Measurements from ENCODE around the gene POU2AF3.

Gene POU2AF3

DNA sequence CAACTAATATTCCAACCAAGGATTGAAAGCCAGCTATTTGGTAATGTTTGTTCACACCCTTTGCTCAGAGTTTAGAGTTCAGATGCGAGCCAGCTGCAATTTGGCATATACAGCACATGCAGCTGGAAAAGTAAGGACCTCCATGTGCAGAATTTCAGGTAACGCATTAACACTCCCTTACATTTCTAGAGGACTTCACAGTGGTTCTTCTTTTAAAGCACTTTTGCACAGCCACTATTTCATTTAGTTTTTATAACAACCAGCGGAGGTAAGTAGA, 3.4 kb downstream of the POU2AF3 start:
- H3K27me3 ChIP-seq: peaks cover 93% of the 10 kb centered on the region
- TF ChIP-seq, protein P1, sequence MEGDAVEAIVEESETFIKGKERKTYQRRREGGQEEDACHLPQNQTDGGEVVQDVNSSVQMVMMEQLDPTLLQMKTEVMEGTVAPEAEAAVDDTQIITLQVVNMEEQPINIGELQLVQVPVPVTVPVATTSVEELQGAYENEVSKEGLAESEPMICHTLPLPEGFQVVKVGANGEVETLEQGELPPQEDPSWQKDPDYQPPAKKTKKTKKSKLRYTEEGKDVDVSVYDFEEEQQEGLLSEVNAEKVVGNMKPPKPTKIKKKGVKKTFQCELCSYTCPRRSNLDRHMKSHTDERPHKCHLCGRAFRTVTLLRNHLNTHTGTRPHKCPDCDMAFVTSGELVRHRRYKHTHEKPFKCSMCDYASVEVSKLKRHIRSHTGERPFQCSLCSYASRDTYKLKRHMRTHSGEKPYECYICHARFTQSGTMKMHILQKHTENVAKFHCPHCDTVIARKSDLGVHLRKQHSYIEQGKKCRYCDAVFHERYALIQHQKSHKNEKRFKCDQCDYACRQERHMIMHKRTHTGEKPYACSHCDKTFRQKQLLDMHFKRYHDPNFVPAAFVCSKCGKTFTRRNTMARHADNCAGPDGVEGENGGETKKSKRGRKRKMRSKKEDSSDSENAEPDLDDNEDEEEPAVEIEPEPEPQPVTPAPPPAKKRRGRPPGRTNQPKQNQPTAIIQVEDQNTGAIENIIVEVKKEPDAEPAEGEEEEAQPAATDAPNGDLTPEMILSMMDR (IDR thresholded peaks at IDR 0.05): no peak
- H3K27ac ChIP-seq: no peak overlapping the region
- no peaks in the 10 kb centered on the region for H3K9me3 ChIP-seq
- H3K4me3 ChIP-seq (ENCODE audit: low read depth in 1 of 2, low read length in 1 of 2): no peak overlapping the region
- peaks cover 0 to 5% of the 10 kb centered on the region in 2 experiments for H3K4me1 ChIP-seq (ENCODE audit: control insufficient read depth in 1 of 2, insufficient read depth in 1 of 2, low read depth in 1 of 2, low read length in 1 of 2)
- no peaks in the 10 kb centered on the region for H3K36me3 ChIP-seq

- H3K27me3 ChIP-seq: peaks cover 93% of the 10 kb centered on the region
- H3K27ac ChIP-seq: no peak overlapping the region
- H3K9me3 ChIP-seq: no peaks in the 10 kb centered on the region
- H3K4me1 ChIP-seq (ENCODE audit: control insufficient read depth in 1 of 2, insufficient read depth in 1 of 2, low read depth in 1 of 2, low read length in 1 of 2): peaks cover 0 to 5% of the 10 kb centered on the region in 2 experiments
- H3K36me3 ChIP-seq: no peaks in the 10 kb centered on the region
- H3K4me3 ChIP-seq (ENCODE audit: low read depth in 1 of 2, low read length in 1 of 2): no peak overlapping the region
- TF ChIP-seq, protein P1 (IDR thresholded peaks at IDR 0.05): no peak
These were observed 4.0 kb downstream of the POU2AF3 start for GRCh38 chr11:111302298-111302697.

GRCh38 chr11:111303461-111303860, 5.1 kb downstream of the POU2AF3 start:
- H3K27me3 ChIP-seq: peaks cover 92% of the 10 kb centered on the region
- peaks cover 0 to 5% of the 10 kb centered on the region in 2 experiments for H3K4me1 ChIP-seq (ENCODE audit: control insufficient read depth in 1 of 2, insufficient read depth in 1 of 2, low read depth in 1 of 2, low read length in 1 of 2)
- H3K36me3 ChIP-seq: no peaks in the 10 kb centered on the region
- TF ChIP-seq, protein P1 (IDR thresholded peaks at IDR 0.05): no peak
- H3K27ac ChIP-seq: no peak overlapping the region
- no peak overlapping the region for H3K4me3 ChIP-seq (ENCODE audit: low read depth in 1 of 2, low read length in 1 of 2)
- H3K9me3 ChIP-seq: no peaks in the 10 kb centered on the region

DNA sequence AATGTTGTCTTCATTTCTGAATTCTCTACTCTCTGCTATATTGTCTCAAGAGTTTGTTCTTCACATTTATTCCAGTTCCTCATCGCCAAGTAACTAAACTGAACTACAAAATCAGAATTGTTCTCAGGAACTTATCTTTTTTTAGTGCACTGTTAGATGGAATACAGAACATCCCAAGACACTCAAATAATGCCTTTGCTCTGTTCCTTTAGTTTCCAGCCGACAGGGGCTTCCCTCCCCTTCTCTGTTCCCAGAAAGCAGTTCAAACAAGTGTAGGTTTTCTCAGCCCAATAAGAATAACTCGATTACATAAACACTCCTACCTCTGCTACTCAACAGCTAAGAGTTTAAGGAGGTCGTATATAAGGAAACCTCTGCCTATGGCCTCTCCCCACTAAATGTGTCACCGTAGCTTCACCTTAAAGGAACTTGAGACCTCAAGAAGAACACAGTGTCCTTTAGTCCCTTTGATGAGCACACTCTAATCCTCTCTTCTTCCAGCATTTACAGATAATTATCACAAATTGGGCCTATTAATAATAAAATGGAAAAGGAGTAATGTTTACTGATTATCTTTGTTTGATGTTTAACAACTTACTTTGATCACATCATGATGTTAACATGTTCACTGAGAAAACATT, 6.9 kb downstream of the POU2AF3 start:
- Histone ChIP-seq H3K4me3 (ENCODE audit: low read depth in 1 of 2, low read length in 1 of 2) (no peak overlapping the region), H3K36me3 (no peaks in the 10 kb centered on the region), H3K27me3 (peaks cover 85% of the 10 kb centered on the region), H3K4me1 (ENCODE audit: control insufficient read depth in 1 of 2, insufficient read depth in 1 of 2, low read depth in 1 of 2, low read length in 1 of 2) (no peaks in the 10 kb centered on the region), H3K27ac (no peak overlapping the region), H3K9me3 (no peaks in the 10 kb centered on the region)
- TF ChIP-seq, protein P1 (IDR thresholded peaks at IDR 0.05): no peak

- no peak overlapping the region for H3K27ac ChIP-seq
- H3K4me1 ChIP-seq (ENCODE audit: control insufficient read depth in 1 of 2, insufficient read depth in 1 of 2, low read depth in 1 of 2, low read length in 1 of 2): no peaks in the 10 kb centered on the region
- TF ChIP-seq, protein P1 (IDR thresholded peaks at IDR 0.05): no peak
- H3K27me3 ChIP-seq: peaks cover 80% of the 10 kb centered on the region
- no peaks in the 10 kb centered on the region for H3K9me3 ChIP-seq
- no peak overlapping the region for H3K4me3 ChIP-seq (ENCODE audit: low read depth in 1 of 2, low read length in 1 of 2)
- H3K36me3 ChIP-seq: no peaks in the 10 kb centered on the region
These were observed 7.5 kb downstream of the POU2AF3 start for GRCh38 chr11:111305876-111306275.

GRCh38 chr11:111306321-111306720, 8.0 kb downstream of the POU2AF3 start:
- Histone ChIP-seq H3K4me3 (ENCODE audit: low read depth in 1 of 2, low read length in 1 of 2) (no peak overlapping the region), H3K4me1 (ENCODE audit: control insufficient read depth in 1 of 2, insufficient read depth in 1 of 2, low read depth in 1 of 2, low read length in 1 of 2) (no peaks in the 10 kb centered on the region), H3K27me3 (peaks cover 75% of the 10 kb centered on the region), H3K9me3 (no peaks in the 10 kb centered on the region), H3K36me3 (no peaks in the 10 kb centered on the region), H3K27ac (no peak overlapping the region)
- TF ChIP-seq, protein P1 (IDR thresholded peaks at IDR 0.05): no peak

Measured in neutrophil (primary cell).